ENCODE measurements around the gene ENKUR.

DNA sequence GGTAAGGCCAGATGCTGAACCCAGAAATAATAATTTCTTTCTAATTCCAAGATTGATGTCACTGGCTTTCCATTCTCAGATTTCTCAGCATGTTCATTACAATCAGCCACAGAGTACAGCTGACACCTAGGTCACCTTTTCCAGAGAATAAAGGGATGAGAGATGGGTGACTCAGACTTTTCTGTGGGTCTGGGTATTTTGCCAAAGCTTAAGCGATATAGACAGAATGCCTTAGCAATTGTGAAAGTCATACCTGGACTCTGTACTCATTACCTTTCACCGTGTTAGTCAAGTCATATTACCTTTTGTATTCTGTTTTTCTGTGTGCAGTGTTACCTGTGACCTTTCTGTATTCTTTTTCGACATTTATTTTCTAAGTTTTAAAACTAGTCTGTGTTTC lies 53.0 kb downstream of the ENKUR start:
- TF ChIP-seq, protein P1, sequence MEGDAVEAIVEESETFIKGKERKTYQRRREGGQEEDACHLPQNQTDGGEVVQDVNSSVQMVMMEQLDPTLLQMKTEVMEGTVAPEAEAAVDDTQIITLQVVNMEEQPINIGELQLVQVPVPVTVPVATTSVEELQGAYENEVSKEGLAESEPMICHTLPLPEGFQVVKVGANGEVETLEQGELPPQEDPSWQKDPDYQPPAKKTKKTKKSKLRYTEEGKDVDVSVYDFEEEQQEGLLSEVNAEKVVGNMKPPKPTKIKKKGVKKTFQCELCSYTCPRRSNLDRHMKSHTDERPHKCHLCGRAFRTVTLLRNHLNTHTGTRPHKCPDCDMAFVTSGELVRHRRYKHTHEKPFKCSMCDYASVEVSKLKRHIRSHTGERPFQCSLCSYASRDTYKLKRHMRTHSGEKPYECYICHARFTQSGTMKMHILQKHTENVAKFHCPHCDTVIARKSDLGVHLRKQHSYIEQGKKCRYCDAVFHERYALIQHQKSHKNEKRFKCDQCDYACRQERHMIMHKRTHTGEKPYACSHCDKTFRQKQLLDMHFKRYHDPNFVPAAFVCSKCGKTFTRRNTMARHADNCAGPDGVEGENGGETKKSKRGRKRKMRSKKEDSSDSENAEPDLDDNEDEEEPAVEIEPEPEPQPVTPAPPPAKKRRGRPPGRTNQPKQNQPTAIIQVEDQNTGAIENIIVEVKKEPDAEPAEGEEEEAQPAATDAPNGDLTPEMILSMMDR (IDR thresholded peaks at IDR 0.05 in 2 of 3, conservative IDR thresholded peaks at IDR 0.05 in 1 of 3; ENCODE audit: control insufficient read depth in 2 of 3, extremely low read depth in 1 of 3, insufficient read depth in 1 of 3, low read depth in 3 of 3, low read length in 3 of 3), result no peak
- TF ChIP-seq ESRRA (IDR thresholded peaks at IDR 0.05; ENCODE audit: low read length) (no peak), BRCA1 (IDR thresholded peaks at IDR 0.05; ENCODE audit: low read depth, low read length) (no peak), EZH2 (IDR thresholded peaks at IDR 0.05; ENCODE audit: borderline replicate concordance, control insufficient read depth, low read depth, low read length) (no peak), CEBPB (IDR thresholded peaks at IDR 0.05; ENCODE audit: borderline replicate concordance in 1 of 2, low read depth in 2 of 2, low read length in 2 of 2) (no peak), RBBP5 (conservative IDR thresholded peaks at IDR 0.05) (no peak), CREB1 (IDR thresholded peaks at IDR 0.05; ENCODE audit: low read depth) (no peak), POLR2A (IDR thresholded peaks at IDR 0.05; ENCODE audit: low read depth, low read length) (no peak), MTA2 (IDR thresholded peaks at IDR 0.05; ENCODE audit: low read depth) (0 out of 2 replicates have a peak, but pooled peaks have one; percentile 12), BHLHE40 (IDR thresholded peaks at IDR 0.05; ENCODE audit: borderline replicate concordance in 1 of 2, low read depth in 2 of 2, low read length in 1 of 2) (no peak)
- TF ChIP-seq, protein P2, sequence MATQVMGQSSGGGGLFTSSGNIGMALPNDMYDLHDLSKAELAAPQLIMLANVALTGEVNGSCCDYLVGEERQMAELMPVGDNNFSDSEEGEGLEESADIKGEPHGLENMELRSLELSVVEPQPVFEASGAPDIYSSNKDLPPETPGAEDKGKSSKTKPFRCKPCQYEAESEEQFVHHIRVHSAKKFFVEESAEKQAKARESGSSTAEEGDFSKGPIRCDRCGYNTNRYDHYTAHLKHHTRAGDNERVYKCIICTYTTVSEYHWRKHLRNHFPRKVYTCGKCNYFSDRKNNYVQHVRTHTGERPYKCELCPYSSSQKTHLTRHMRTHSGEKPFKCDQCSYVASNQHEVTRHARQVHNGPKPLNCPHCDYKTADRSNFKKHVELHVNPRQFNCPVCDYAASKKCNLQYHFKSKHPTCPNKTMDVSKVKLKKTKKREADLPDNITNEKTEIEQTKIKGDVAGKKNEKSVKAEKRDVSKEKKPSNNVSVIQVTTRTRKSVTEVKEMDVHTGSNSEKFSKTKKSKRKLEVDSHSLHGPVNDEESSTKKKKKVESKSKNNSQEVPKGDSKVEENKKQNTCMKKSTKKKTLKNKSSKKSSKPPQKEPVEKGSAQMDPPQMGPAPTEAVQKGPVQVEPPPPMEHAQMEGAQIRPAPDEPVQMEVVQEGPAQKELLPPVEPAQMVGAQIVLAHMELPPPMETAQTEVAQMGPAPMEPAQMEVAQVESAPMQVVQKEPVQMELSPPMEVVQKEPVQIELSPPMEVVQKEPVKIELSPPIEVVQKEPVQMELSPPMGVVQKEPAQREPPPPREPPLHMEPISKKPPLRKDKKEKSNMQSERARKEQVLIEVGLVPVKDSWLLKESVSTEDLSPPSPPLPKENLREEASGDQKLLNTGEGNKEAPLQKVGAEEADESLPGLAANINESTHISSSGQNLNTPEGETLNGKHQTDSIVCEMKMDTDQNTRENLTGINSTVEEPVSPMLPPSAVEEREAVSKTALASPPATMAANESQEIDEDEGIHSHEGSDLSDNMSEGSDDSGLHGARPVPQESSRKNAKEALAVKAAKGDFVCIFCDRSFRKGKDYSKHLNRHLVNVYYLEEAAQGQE (IDR thresholded peaks at IDR 0.05; ENCODE audit: low read depth, low read length), result no peak
